HL-60 (cell line): ENCODE data around the gene DENND1A.

Source experiments
- DNase-seq, 2 experiments: peaks; one replicate each; pipeline ENCODE4 v3.0.0-alpha.2; 2010 to 2020; ENCODE audit warnings: low read depth in 1 of 2, low spot score in 1 of 2
- H3K27ac ChIP-seq: fragments of 250-450 bp; sonication (Bioruptor Pico); replicated peaks from 2 replicates; pipeline ENCODE4 v1.5.1; 2020; ENCODE audit warnings: mild to moderate bottlenecking, moderate library complexity
- H3K27me3 ChIP-seq: fragments of 250-450 bp; sonication (Bioruptor Pico); 2 replicates; pipeline ENCODE4 v1.5.1; 2021; ENCODE audit warnings: mild to moderate bottlenecking, moderate library complexity; ENCODE audit not compliant: insufficient read depth, poor library complexity, severe bottlenecking
- H3K4me3 ChIP-seq: replicated peaks from 2 replicates; pipeline ENCODE4 v1.5.1; 2011; ENCODE audit warnings: mild to moderate bottlenecking, control low read depth, low read length; ENCODE audit not compliant: insufficient read depth
- CTCF ChIP-seq: IDR thresholded peaks from one replicate; pipeline ENCODE4 v1.5.1; 2011; ENCODE audit warnings: low read length, control low read depth, inconsistent platforms; ENCODE audit not compliant: insufficient read depth
- GABPA ChIP-seq: IDR thresholded peaks from 2 replicates; pipeline ENCODE4 v1.6.1; 2012; ENCODE audit warnings: low read depth
- POLR2AphosphoS5 ChIP-seq: IDR thresholded peaks from 2 replicates; pipeline ENCODE4 v1.6.1; 2012; ENCODE audit warnings: low read depth
- REST ChIP-seq: IDR thresholded peaks from 2 replicates; pipeline ENCODE4 v1.6.1; 2012; ENCODE audit warnings: low read depth; ENCODE audit not compliant: insufficient replicate concordance
- SPI1 ChIP-seq: IDR thresholded peaks from 2 replicates; pipeline ENCODE4 v1.6.1; 2012; ENCODE audit warnings: low read depth, mild to moderate bottlenecking, borderline replicate concordance

Gene DENND1A

DNA sequence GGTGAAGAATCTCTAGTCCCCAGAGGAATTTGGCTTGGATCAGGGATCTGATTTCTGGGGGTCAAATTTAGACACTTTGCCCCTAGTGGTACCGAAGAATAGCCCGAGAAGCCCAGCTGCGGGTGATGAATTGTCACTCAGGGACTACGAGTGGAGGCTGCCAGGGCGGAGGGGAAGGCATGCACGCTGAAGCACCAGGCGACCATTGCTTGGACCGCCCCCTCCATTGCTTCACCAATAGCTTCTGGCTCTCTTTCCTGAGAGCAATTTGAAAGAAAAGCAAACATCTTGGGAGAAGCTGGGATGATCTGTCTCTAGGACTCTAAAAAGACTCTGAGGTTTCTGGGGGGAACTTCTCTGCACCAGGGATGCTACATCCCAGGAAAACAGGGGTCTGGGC lies 436.3 kb downstream of the DENND1A start:
- H3K4me3 ChIP-seq, result no peak overlapping the region
- H3K27me3 ChIP-seq, result no peaks in the 10 kb centered on the region
- H3K27ac ChIP-seq, result no peak overlapping the region
- DNase-seq, result no peak
- TF ChIP-seq GABPA (no peak), SPI1 (no peak), POLR2AphosphoS5 (no peak), CTCF (no peak), REST (no peak)

DNA sequence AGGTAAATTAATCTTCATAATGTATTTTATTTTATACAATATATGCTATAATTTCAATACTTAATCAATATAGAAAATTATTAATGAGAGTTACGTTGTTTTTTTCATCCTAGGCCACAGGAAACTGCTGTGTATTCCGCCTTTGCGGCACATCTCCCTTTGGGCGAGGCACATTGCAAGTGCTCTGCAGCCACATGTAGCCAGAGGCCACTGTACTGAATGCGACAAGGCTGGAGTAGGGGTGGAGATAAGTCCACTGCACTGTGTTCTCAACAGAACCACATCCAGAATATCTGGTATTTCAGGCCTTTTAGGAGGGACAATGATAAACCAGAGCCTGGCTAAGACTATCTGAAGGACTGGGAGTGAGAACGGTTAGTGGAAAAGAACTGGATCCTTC lies 439.2 kb downstream of the DENND1A start:
- TF ChIP-seq POLR2AphosphoS5, result no peak
- no peak for TF ChIP-seq CTCF
- TF ChIP-seq REST, result no peak
- no peak for TF ChIP-seq GABPA
- no peak for TF ChIP-seq SPI1
- Histone ChIP-seq H3K27me3 (no peaks in the 10 kb centered on the region), H3K27ac (no peak overlapping the region), H3K4me3 (no peak overlapping the region)
- no peak for DNase-seq

- Histone ChIP-seq H3K27ac (no peak overlapping the region), H3K4me3 (no peak overlapping the region), H3K27me3 (no peaks in the 10 kb centered on the region)
- no peak for TF ChIP-seq SPI1
- no peak for TF ChIP-seq CTCF
- no peak for TF ChIP-seq GABPA
- TF ChIP-seq REST, result no peak
- no peak for DNase-seq
Observed at GRCh38 chr9:123488722-123489321, 441.1 kb downstream of the DENND1A start.
